Measurements from ENCODE around the gene RGS19. TPM values are rescaled to one million over a fixed set of nuclear protein-coding genes. Genes with fewer than 3 reads are reported as not detected.
A peak's percentile ranks its signal among the peaks of the same experiment; 100 is the strongest.

The RGS19 gene
- total RNA-seq, 1 experiment from 2014 or later, result 12.8 TPM

- no peak overlapping the region for H3K27ac Mint-ChIP-seq
- no peak; the same call in 2 of the 3 replicates for TF ChIP-seq CTCF (conservative IDR thresholded peaks at IDR 0.05)
Observed at GRCh38 chr20:64039293-64040160, 39.8 kb downstream of the RGS19 start.

More at GRCh38 chr20:64039293-64040160, 39.8 kb downstream of the RGS19 start:
- Histone ChIP-seq H3K27ac (ENCODE audit: insufficient read length, low read depth, low read length) (no peak overlapping the region), H4K5ac (ENCODE audit: insufficient read length, low read depth, low read length) (no peak overlapping the region), H2BK20ac (ENCODE audit: low read depth, low read length, poor library complexity, severe bottlenecking) (no peak overlapping the region), H3K9me3 (ENCODE audit: control insufficient read depth, low read depth, low read length) (no peaks in the 10 kb centered on the region), H4K8ac (replicated peaks; ENCODE audit: insufficient read length, low read depth, low read length) (no peak overlapping the region), H3K79me1 (ENCODE audit: insufficient read depth, low read depth, low read length, poor library complexity, severe bottlenecking) (no peaks in the 10 kb centered on the region), H2AFZ (ENCODE audit: low read length) (no peak overlapping the region), H3K4me2 (ENCODE audit: insufficient read depth, insufficient read length, low read length) (peak overlapping the region; percentile 32), H3T11ph (ENCODE audit: low read length) (no peak overlapping the region), H2BK12ac (ENCODE audit: insufficient read length, low read depth, low read length) (no peak overlapping the region), H3K4me1 (ENCODE audit: insufficient read depth, low read length) (peaks cover 5% of the 10 kb centered on the region), H3K4ac (ENCODE audit: low read depth, low read length) (no peak overlapping the region), H4K20me1 (ENCODE audit: control insufficient read depth, insufficient read depth, insufficient read length) (no peaks in the 10 kb centered on the region), H2AK5ac (ENCODE audit: insufficient read length, low read length) (no peak overlapping the region), H4K91ac (ENCODE audit: insufficient read length, low read depth, low read length) (no peak overlapping the region), H3K9ac (ENCODE audit: extremely low read depth, insufficient read length, low read length) (no peak overlapping the region), H2BK15ac (ENCODE audit: low read depth, low read length) (no peak overlapping the region), H3K14ac (ENCODE audit: insufficient read depth, low read length) (no peak overlapping the region; the same call in 1 of the 2 replicates), H3K27me3 (ENCODE audit: insufficient read depth, low read length) (peaks cover 13% of the 10 kb centered on the region; the same call in 1 of the 2 replicates), H3K23ac (ENCODE audit: insufficient read length, low read depth, low read length) (no peak overlapping the region), H3K79me2 (ENCODE audit: insufficient read depth, low read length) (no peaks in the 10 kb centered on the region), H2BK5ac (ENCODE audit: insufficient read length, low read length) (no peak overlapping the region), H3K23me2 (ENCODE audit: insufficient read length, low read depth, low read length, poor library complexity, severe bottlenecking) (peaks cover 14% of the 10 kb centered on the region), H3K18ac (ENCODE audit: insufficient read length, low read depth, low read length) (no peak overlapping the region), H2BK120ac (ENCODE audit: low read depth, low read length, poor library complexity, severe bottlenecking) (no peak overlapping the region), H3K56ac (ENCODE audit: insufficient read length, low read depth, low read length) (no peak overlapping the region)
- DNase-seq, result no peak
- peaks cover 0 to 2% of the 10 kb centered on the region in 2 experiments; a peak in 2 of 5 replicates for H3K9me3 Mint-ChIP-seq
- peaks cover 55% of the 10 kb centered on the region for H3K27me3 Mint-ChIP-seq (ENCODE audit: low read depth)
- no CpG with 5 or more reads among the region's 17 CpGs for WGBS (ENCODE audit: extremely low coverage, insufficient read length, low lambda C conversion rate)
- H3K36me3 Mint-ChIP-seq (ENCODE audit: insufficient read depth in 1 of 3, low read depth in 3 of 3), result peaks cover 0 to 3% (median 1%) of the 10 kb centered on the region in 3 experiments; a peak in 4 of 7 replicates
- peak overlapping the region; percentile 57 to 79 for H3K4me3 Mint-ChIP-seq
- H3K4me1 Mint-ChIP-seq, result peaks cover 25 to 27% of the 10 kb centered on the region in 2 experiments

Data from H9 (cell line).